ENCODE results near the gene DEFB132. TPM values are rescaled to one million over a fixed set of nuclear protein-coding genes. Genes with fewer than 3 reads are reported as not detected.

The DEFB132 gene
- total RNA-seq, result not detected in 2 replicates

GRCh38 chr20:257419-257818 lies at the start of gene DEFB132:
Gene DEFB132 (plus strand): TSS chr20:257724. CDS start chr20:257779, 55 bp downstream.

GRCh38 chr20:226958-227357 lies 30.6 kb upstream of the DEFB132 start, which contains the start of gene DEFB129:
Gene DEFB129 (plus strand): TSS chr20:227258. CDS start chr20:227289, 31 bp downstream.

DNA sequence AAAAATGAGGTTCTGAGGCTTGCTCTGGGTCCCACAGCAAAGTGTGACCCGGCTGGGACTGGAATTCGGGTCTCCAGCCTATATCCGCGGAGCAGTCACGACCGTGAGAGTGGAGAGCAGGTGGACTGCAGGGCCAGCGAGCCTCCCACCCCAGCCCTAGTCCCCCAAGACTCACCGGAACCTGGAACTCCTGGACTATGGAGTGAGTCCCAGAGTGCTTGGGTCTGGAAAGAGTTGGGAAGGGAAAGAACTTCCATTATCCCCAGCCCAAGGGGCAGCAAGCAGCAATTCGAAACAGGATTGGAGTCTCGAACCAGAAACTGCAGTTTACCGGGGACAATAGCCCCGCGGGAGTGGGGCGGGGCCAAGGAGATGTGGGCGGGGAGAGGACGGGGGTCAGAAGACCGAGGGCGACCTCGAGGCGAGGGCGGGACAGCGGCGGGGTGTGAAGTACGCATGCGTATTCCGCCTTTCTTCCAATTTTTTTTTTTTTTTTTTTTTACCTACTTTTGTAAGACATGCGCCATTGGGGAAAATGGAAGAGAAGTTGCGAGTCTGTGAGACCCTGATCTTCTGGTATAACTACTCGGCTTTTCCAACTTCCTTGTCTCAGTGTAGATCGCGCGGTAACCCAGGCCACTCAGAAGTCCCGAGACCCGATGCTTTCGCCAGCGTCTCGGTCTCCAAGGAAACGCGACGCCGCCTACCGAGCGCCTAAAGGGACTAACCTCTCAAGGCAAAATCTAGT lies 32.7 kb downstream of the DEFB132 start, which contains the start of gene C20orf96:
Gene C20orf96, minus strand, starts transcription at position 667 of the 748 bp plus-strand sequence. Its CDS starts 140 bp downstream, at position 527.

GRCh38 chr20:297098-297924 lies 39.8 kb downstream of the DEFB132 start, which contains the start of gene ZCCHC3:
Gene ZCCHC3 (plus strand): TSS chr20:297570. CDS start chr20:297587, 17 bp downstream.

Other genes starting within 250 kb of the DEFB132 start
- not detected in 2 replicates for gene DEFB125, start 170.1 kb upstream of the DEFB132 start, total RNA-seq
- gene DEFB126, start 115.1 kb upstream of the DEFB132 start, total RNA-seq, result not detected in 2 replicates
- gene DEFB127, start 100.3 kb upstream of the DEFB132 start, total RNA-seq, result not detected in 2 replicates
- gene DEFB128, start 68.0 kb upstream of the DEFB132 start, total RNA-seq, result not detected in 2 replicates
- gene DEFB129, start 30.5 kb upstream of the DEFB132 start, total RNA-seq, result not detected in 2 replicates
- gene C20orf96, start 33.0 kb downstream of the DEFB132 start, total RNA-seq, result 3.1 and 3.4 TPM in 2 replicates
- gene ZCCHC3, start 39.8 kb downstream of the DEFB132 start, total RNA-seq, result 12.7 and 23.3 TPM in 2 replicates
- gene SOX12, start 67.8 kb downstream of the DEFB132 start, total RNA-seq, result 10.1 and 10.3 TPM in 2 replicates
- 33.5 and 56.9 TPM in 2 replicates for gene NRSN2, start 89.4 kb downstream of the DEFB132 start, total RNA-seq
- gene TRIB3, start 123.0 kb downstream of the DEFB132 start, total RNA-seq, result 57.0 and 452 TPM in 2 replicates
- 92.9 and 122 TPM in 2 replicates for gene RBCK1, start 150.6 kb downstream of the DEFB132 start, total RNA-seq
- 52.0 and 63.9 TPM in 2 replicates for gene TBC1D20, start 204.8 kb downstream of the DEFB132 start, total RNA-seq